ENCODE data around the gene SCGB1D1. TPM values are rescaled to one million over a fixed set of nuclear protein-coding genes. Genes with fewer than 3 reads are reported as not detected.

The SCGB1D1 gene
- total and polyA plus RNA-seq, 2 of the 8 experiments (the other 6 are each of a cell fraction or from before 2014, with no cell fraction given): not detected

- no peak overlapping the region for H2AK5ac ChIP-seq (ENCODE audit: low read depth, low read length)
- H2BK15ac ChIP-seq (ENCODE audit: low read length): no peak overlapping the region
- no peak overlapping the region for H3K4me2 ChIP-seq (ENCODE audit: insufficient read depth in 1 of 2, low read depth in 2 of 2, low read length in 2 of 2)
- no peak overlapping the region for H2BK12ac ChIP-seq (ENCODE audit: low read depth, low read length)
- ChIA-PET POLR2A (ENCODE audit: partially characterized antibody) (no interaction called here), CTCF (ENCODE audit: partially characterized antibody) (interaction anchor here (0.9 kb wide), 1 partner anchor 14 kb away, joined by 5 read pairs; no protein-coding TSS in a partner anchor)
- H2BK5ac ChIP-seq (ENCODE audit: low read depth, low read length): 0 out of 2 replicates have a peak overlapping the region, but pooled peaks have one; percentile 69
- H3K4me3 ChIP-seq (ENCODE audit: extremely low read depth in 1 of 4, insufficient read depth in 2 of 4, low read depth in 3 of 4, low read length in 4 of 4): no peak overlapping the region
- no peaks in the 10 kb centered on the region for H3K79me1 ChIP-seq (ENCODE audit: low read depth, low read length)
- H2BK20ac ChIP-seq (ENCODE audit: low read length): 0 out of 2 replicates have a peak overlapping the region, but pooled peaks have one; percentile 89
- H4K91ac ChIP-seq (replicated peaks; ENCODE audit: insufficient read length, low read length): no peak overlapping the region
- DNase-seq (ENCODE audit: low read depth in 1 of 2, low spot score in 2 of 2) (no peak), FAIRE-seq (no peak)
- no peak overlapping the region for H4K8ac ChIP-seq (ENCODE audit: extremely low read depth, insufficient read depth, low read length)
- H4K5ac ChIP-seq (ENCODE audit: insufficient read length, low read depth, low read length): no peak overlapping the region
- TF ChIP-seq POLR2AphosphoS5 (IDR thresholded peaks at IDR 0.05; ENCODE audit: low read depth, low read length) (no peak), E2F6 (IDR thresholded peaks at IDR 0.05) (no peak), SRF (IDR thresholded peaks at IDR 0.05; ENCODE audit: low read depth, low read length) (no peak), RFX5 (IDR thresholded peaks at IDR 0.05; ENCODE audit: borderline replicate concordance, low read depth, low read length) (no peak), CEBPB (IDR thresholded peaks at IDR 0.05; ENCODE audit: low read depth, low read length) (no peak), SP2 (IDR thresholded peaks at IDR 0.05; ENCODE audit: low read length) (no peak), RAD21 (IDR thresholded peaks at IDR 0.05 in 1 of 2, conservative IDR thresholded peaks at IDR 0.05 in 1 of 2; ENCODE audit: low read depth in 2 of 2, low read length in 2 of 2) (no peak), CBX8 (IDR thresholded peaks at IDR 0.05; ENCODE audit: borderline replicate concordance, low read depth, low read length) (no peak), HDAC2 (IDR thresholded peaks at IDR 0.05; ENCODE audit: borderline replicate concordance in 1 of 2, low read depth in 2 of 2, low read length in 2 of 2) (no peak), TAF1 (IDR thresholded peaks at IDR 0.05; ENCODE audit: low read depth, low read length) (no peak), SP1 (IDR thresholded peaks at IDR 0.05; ENCODE audit: low read depth, low read length) (no peak), TBP (IDR thresholded peaks at IDR 0.05; ENCODE audit: low read depth, low read length) (no peak), POLR2A (IDR thresholded peaks at IDR 0.05; ENCODE audit: control extremely low read depth in 1 of 2, low read depth in 2 of 2, low read length in 2 of 2) (no peak), CHD2 (IDR thresholded peaks at IDR 0.05; ENCODE audit: low read length) (no peak)
- H3K9ac ChIP-seq (replicated peaks in 1 of 4; ENCODE audit: extremely low read depth in 1 of 4, low read depth in 3 of 4, low read length in 3 of 4): no peak overlapping the region
- no peak overlapping the region for H3K56ac ChIP-seq (replicated peaks; ENCODE audit: insufficient read length, low read depth, low read length)
- no peak overlapping the region for H2AFZ ChIP-seq (ENCODE audit: low read length)
- no peak overlapping the region for H3K23ac ChIP-seq (ENCODE audit: insufficient read length)
- H3K14ac ChIP-seq (ENCODE audit: insufficient read length): no peak overlapping the region
- H2BK120ac ChIP-seq (replicated peaks; ENCODE audit: low read depth, low read length): no peak overlapping the region
- 88% methylated on average over 3 of the region's 3 CpGs; no CpG with 5 or more reads in 1 of the 2 experiments for WGBS, 2 experiments (ENCODE audit: extremely low coverage in 1 of 2, insufficient coverage in 1 of 2, insufficient read length in 1 of 2, insufficient replicate concordance in 2 of 2, low coverage in 1 of 2, low lambda C conversion rate in 2 of 2, missing lambda C conversion rate in 1 of 2)
- H3K18ac ChIP-seq (ENCODE audit: extremely low read depth, low read length): no peak overlapping the region
- no peaks in the 10 kb centered on the region for H3K36me3 ChIP-seq (ENCODE audit: control insufficient read depth in 2 of 4, insufficient read depth in 4 of 4, low read length in 3 of 4)
- no peaks in the 10 kb centered on the region for H3K79me2 ChIP-seq (ENCODE audit: control insufficient read depth in 1 of 2, insufficient read depth in 2 of 2, low read length in 2 of 2)
- H3K23me2 ChIP-seq (ENCODE audit: low read depth, low read length): no peaks in the 10 kb centered on the region
- no peaks in the 10 kb centered on the region for H3K9me3 ChIP-seq (ENCODE audit: insufficient read depth in 2 of 2, low read depth in 1 of 2, low read length in 1 of 2)
- peaks cover 0 to 3% (median 0%) of the 10 kb centered on the region in 4 experiments; a peak in 1 of 7 replicates for H3K4me1 ChIP-seq (replicated peaks in 1 of 4; ENCODE audit: control insufficient read depth in 3 of 4, insufficient read depth in 4 of 4, low read length in 3 of 4)
- H3K27ac ChIP-seq (ENCODE audit: low read depth, low read length): no peak overlapping the region
- no peak overlapping the region for H3K4ac ChIP-seq (replicated peaks; ENCODE audit: insufficient read length, low read depth, low read length)
- no peaks in the 10 kb centered on the region for H4K20me1 ChIP-seq (replicated peaks in 1 of 2; ENCODE audit: control insufficient read depth in 1 of 2, insufficient read depth in 2 of 2, low read length in 2 of 2)
- no peaks in the 10 kb centered on the region for H3K27me3 ChIP-seq (replicated peaks in 1 of 4; ENCODE audit: control insufficient read depth in 3 of 4, extremely low read depth in 1 of 4, insufficient read depth in 3 of 4, low read length in 3 of 4)
Measured at GRCh38 chr11:62221498-62221897, 31.5 kb downstream of the SCGB1D1 start.

Data from H1 (cell line).